Neutrophil (primary cell): ENCODE measurements around the gene SIPA1.

Experiments used
- H3K27ac ChIP-seq: fragments of 200-600 bp; sonication (generic); 2 replicates; pipeline ENCODE4 v1.5.1; 2016; ENCODE audit warnings: mild to moderate bottlenecking, moderate library complexity
- H3K27me3 ChIP-seq: fragments of 200-600 bp; sonication (generic); 2 replicates; pipeline ENCODE4 v1.6.0; 2016; ENCODE audit warnings: mild to moderate bottlenecking
- H3K36me3 ChIP-seq: fragments of 200-600 bp; sonication (generic); 2 replicates; pipeline ENCODE4 v1.5.1; 2017
- H3K4me1 ChIP-seq, 2 experiments: fragments of 200-600 bp in 1 of 2; sonication (generic) in 1 of 2; 1 replicate in 1 of 2; 2 replicates in 1 of 2; pipeline versions ENCODE4 v1.5.1 to v1.6.1; 2013 to 2016; ENCODE audit warnings: low read depth in 1 of 2, low read length in 1 of 2, mild to moderate bottlenecking in 1 of 2, moderate library complexity in 1 of 2; ENCODE audit not compliant: control insufficient read depth in 1 of 2, insufficient read depth in 1 of 2
- H3K4me3 ChIP-seq, 2 experiments: fragments of 200-600 bp in 1 of 2; sonication (generic) in 1 of 2; 1 replicate in 1 of 2; 2 replicates in 1 of 2; pipeline ENCODE4 v1.5.1; 2013 to 2016; ENCODE audit warnings: low read depth in 1 of 2, low read length in 1 of 2, mild to moderate bottlenecking in 1 of 2, moderate library complexity in 1 of 2
- H3K9me3 ChIP-seq: fragments of 200-600 bp; sonication (generic); 2 replicates; pipeline ENCODE4 v1.5.1; 2016
- CTCF ChIP-seq: fragments of 200-600 bp; sonication (generic); IDR thresholded peaks from 2 replicates; pipeline ENCODE4 v1.5.1; 2016; ENCODE audit warnings: antibody characterized with exemption

Gene SIPA1

GRCh38 chr11:65646288-65646957 lies 8.5 kb downstream of the SIPA1 start:
- peaks cover 100% of the 10 kb centered on the region for H3K36me3 ChIP-seq
- no peaks in the 10 kb centered on the region for H3K27me3 ChIP-seq
- H3K4me1 ChIP-seq: peaks cover 33 to 38% of the 10 kb centered on the region in 2 experiments
- no peaks in the 10 kb centered on the region for H3K9me3 ChIP-seq
- H3K4me3 ChIP-seq: no peak overlapping the region
- peak overlapping the region; percentile 20 for H3K27ac ChIP-seq
- no peak for TF ChIP-seq CTCF

- peaks cover 33 to 38% of the 10 kb centered on the region in 2 experiments for H3K4me1 ChIP-seq
- H3K4me3 ChIP-seq: no peak overlapping the region
- TF ChIP-seq CTCF: no peak
- no peaks in the 10 kb centered on the region for H3K27me3 ChIP-seq
- H3K36me3 ChIP-seq: peaks cover 98% of the 10 kb centered on the region
- peak overlapping the region; percentile 20 for H3K27ac ChIP-seq
- no peaks in the 10 kb centered on the region for H3K9me3 ChIP-seq
Measured at GRCh38 chr11:65646958-65647701, 9.2 kb downstream of the SIPA1 start.

- H3K9me3 ChIP-seq: no peaks in the 10 kb centered on the region
- peaks cover 79% of the 10 kb centered on the region for H3K36me3 ChIP-seq
- no peak for TF ChIP-seq CTCF
- H3K27me3 ChIP-seq: no peaks in the 10 kb centered on the region
- H3K27ac ChIP-seq: peak overlapping the region; percentile 98
- H3K4me3 ChIP-seq: no peak overlapping the region
- H3K4me1 ChIP-seq: peaks cover 33 to 38% of the 10 kb centered on the region in 2 experiments
Measured at GRCh38 chr11:65648997-65649493, 11.1 kb downstream of the SIPA1 start.

GRCh38 chr11:65649656-65650546 lies 12.0 kb downstream of the SIPA1 start:
- Histone ChIP-seq H3K4me3 (no peak overlapping the region), H3K4me1 (peaks cover 37 to 43% of the 10 kb centered on the region in 2 experiments), H3K9me3 (no peaks in the 10 kb centered on the region), H3K36me3 (peaks cover 79% of the 10 kb centered on the region), H3K27ac (peak overlapping the region; percentile 98), H3K27me3 (no peaks in the 10 kb centered on the region)
- no peak for TF ChIP-seq CTCF

- Histone ChIP-seq H3K4me3 (peak overlapping the region in 1 of 2 experiments; percentile 84), H3K27ac (peak overlapping the region; percentile 98), H3K36me3 (peaks cover 79% of the 10 kb centered on the region), H3K4me1 (peaks cover 37 to 43% of the 10 kb centered on the region in 2 experiments), H3K27me3 (no peaks in the 10 kb centered on the region), H3K9me3 (no peaks in the 10 kb centered on the region)
- TF ChIP-seq CTCF: no peak
Measured at GRCh38 chr11:65650547-65651338, 12.8 kb downstream of the SIPA1 start.
